Smooth muscle cell (in vitro differentiated cells): ENCODE data around the gene SDCBP2. TPM values are rescaled to one million over a fixed set of nuclear protein-coding genes. Genes with fewer than 3 reads are reported as not detected.

Experiments used
- DNase-seq: peaks from one replicate; lab custom pipeline; 2025; ENCODE audit not compliant: unreplicated experiment; lab: John Stamatoyannopoulos, UW
- H2AFZ ChIP-seq: fragments of 200-600 bp; sonication (generic); 2 replicates; pipeline ENCODE4 v1.6.0; 2016; ENCODE audit warnings: antibody characterized with exemption, low read depth, mild to moderate bottlenecking
- H3F3A ChIP-seq: fragments of 200-600 bp; sonication (generic); 2 replicates; pipeline ENCODE4 v1.6.0; 2017; ENCODE audit warnings: antibody characterized with exemption, low read depth
- H3K27ac ChIP-seq: fragments of 200-600 bp; sonication (generic); 2 replicates; pipeline ENCODE4 v1.5.1; 2016; ENCODE audit warnings: low read depth, mild to moderate bottlenecking
- H3K27me3 ChIP-seq: fragments of 200-600 bp; sonication (generic); 2 replicates; pipeline ENCODE4 v1.6.1; 2016; ENCODE audit warnings: low read depth, mild to moderate bottlenecking
- H3K36me3 ChIP-seq: fragments of 200-600 bp; sonication (generic); 2 replicates; pipeline ENCODE4 v1.5.1; 2016; ENCODE audit warnings: low read depth
- H3K4me1 ChIP-seq: fragments of 200-600 bp; sonication (generic); 2 replicates; pipeline ENCODE4 v1.5.1; 2016; ENCODE audit warnings: low read depth
- H3K4me2 ChIP-seq: fragments of 200-600 bp; sonication (generic); 2 replicates; pipeline ENCODE4 v1.6.0; 2016; ENCODE audit warnings: mild to moderate bottlenecking
- H3K4me3 ChIP-seq: fragments of 200-600 bp; sonication (generic); 2 replicates; pipeline ENCODE4 v1.5.1; 2016; ENCODE audit warnings: mild to moderate bottlenecking
- H3K79me2 ChIP-seq: fragments of 200-600 bp; sonication (generic); 2 replicates; pipeline ENCODE4 v1.6.0; 2016; ENCODE audit warnings: low read depth, mild to moderate bottlenecking
- H3K9ac ChIP-seq: fragments of 200-600 bp; sonication (generic); 2 replicates; pipeline ENCODE4 v1.6.0; 2016; ENCODE audit warnings: low read depth
- H3K9me3 ChIP-seq: fragments of 200-600 bp; sonication (generic); replicated peaks from 2 replicates; pipeline ENCODE4 v1.5.1; 2016; ENCODE audit warnings: low read depth
- H4K20me1 ChIP-seq: fragments of 200-600 bp; sonication (generic); 2 replicates; pipeline ENCODE4 v1.6.0; 2016; ENCODE audit warnings: low read depth
- CTCF ChIP-seq: fragments of 200-600 bp; sonication (generic); IDR thresholded peaks from 2 replicates; pipeline ENCODE4 v1.5.1; 2017; ENCODE audit warnings: borderline replicate concordance, mild to moderate bottlenecking, antibody characterized with exemption; ENCODE audit not compliant: insufficient read depth, poor library complexity, severe bottlenecking
- WGBS: methylation state at CpG from one replicate; pipeline ENCODE4 v1.1.7; 2016; ENCODE audit warnings: low lambda C conversion rate; 5-methylcytosine and 5-hydroxymethylcytosine counted together
- polyA plus RNA-seq: library from polyadenylated mRNA; unstranded; fragments of >200 nt; fragmentation: Nextera tagmentation; extraction: Ambion mirVana; gene quantifications from 2 replicates; pipeline ENCODE4 v1.2.1, GENCODE V29; 2016
- total RNA-seq: library from RNA; depleted of rRNA; stranded (reverse); fragments of >200 nt; gene quantifications from 2 replicates; pipeline ENCODE4 v1.2.3, GENCODE V29; 2014

SDCBP2 gene
- total and polyA plus RNA-seq, 2 experiments from 2014 or later: 3.6 to 4.7 TPM

GRCh38 chr20:1320016-1320415, 8.9 kb downstream of the SDCBP2 start:
- Histone ChIP-seq H3K27ac (no peak overlapping the region), H3K79me2 (no peaks in the 10 kb centered on the region), H3K27me3 (no peaks in the 10 kb centered on the region), H3F3A (no peaks in the 10 kb centered on the region), H3K4me1 (peaks cover 4% of the 10 kb centered on the region), H3K9ac (no peak overlapping the region), H2AFZ (no peak overlapping the region), H4K20me1 (no peaks in the 10 kb centered on the region), H3K9me3 (no peaks in the 10 kb centered on the region), H3K4me2 (no peak overlapping the region), H3K4me3 (no peak overlapping the region), H3K36me3 (no peaks in the 10 kb centered on the region)
- DNase-seq: no peak
- WGBS: 98% methylated on average over 6 of the region's 6 CpGs
- TF ChIP-seq CTCF: no peak

GRCh38 chr20:1319462-1319861, 9.5 kb downstream of the SDCBP2 start:
- no peak for DNase-seq
- Histone ChIP-seq H3K27me3 (no peaks in the 10 kb centered on the region), H3K4me3 (no peak overlapping the region), H3K27ac (no peak overlapping the region), H2AFZ (no peak overlapping the region), H3F3A (no peaks in the 10 kb centered on the region), H3K9ac (no peak overlapping the region), H3K4me2 (no peak overlapping the region), H3K4me1 (no peaks in the 10 kb centered on the region), H3K79me2 (no peaks in the 10 kb centered on the region), H3K36me3 (no peaks in the 10 kb centered on the region), H4K20me1 (no peaks in the 10 kb centered on the region), H3K9me3 (no peaks in the 10 kb centered on the region)
- 90% methylated on average over 4 of the region's 4 CpGs for WGBS
- no peak for TF ChIP-seq CTCF

GRCh38 chr20:1319051-1319450, 9.9 kb downstream of the SDCBP2 start:
- 80% methylated on average over 4 of the region's 4 CpGs for WGBS
- Histone ChIP-seq H3K79me2 (no peaks in the 10 kb centered on the region), H3K4me2 (no peak overlapping the region), H3K27me3 (no peaks in the 10 kb centered on the region), H3K4me3 (no peak overlapping the region), H3K9ac (no peak overlapping the region), H3K27ac (no peak overlapping the region), H3K9me3 (no peaks in the 10 kb centered on the region), H4K20me1 (no peaks in the 10 kb centered on the region), H3F3A (no peaks in the 10 kb centered on the region), H2AFZ (no peak overlapping the region), H3K4me1 (no peaks in the 10 kb centered on the region), H3K36me3 (no peaks in the 10 kb centered on the region)
- TF ChIP-seq CTCF: no peak
- DNase-seq: no peak

- Histone ChIP-seq H3K27me3 (no peaks in the 10 kb centered on the region), H3K9ac (no peak overlapping the region), H3K4me2 (no peak overlapping the region), H3K36me3 (no peaks in the 10 kb centered on the region), H3K9me3 (no peaks in the 10 kb centered on the region), H3F3A (no peaks in the 10 kb centered on the region), H3K79me2 (no peaks in the 10 kb centered on the region), H3K27ac (no peak overlapping the region), H4K20me1 (no peaks in the 10 kb centered on the region), H3K4me3 (no peak overlapping the region), H3K4me1 (no peaks in the 10 kb centered on the region), H2AFZ (no peak overlapping the region)
- TF ChIP-seq CTCF: no peak
- WGBS: 75% methylated on average over 12 of the region's 12 CpGs
- no peak for DNase-seq
Measured at GRCh38 chr20:1317545-1318255, 11.2 kb downstream of the SDCBP2 start.
